NCI-H1930 (cell line): ENCODE results near the gene BNIP3.
"Not testable (repeated sequence)": the region's sequence is repeated elsewhere in the genome, so short reads cannot be mapped to it uniquely, and the experiment has no call there.

Experiments used
- DNase-seq, 2 experiments: peaks; one replicate each; lab custom pipeline; 2025; lab: John Stamatoyannopoulos, UW

Gene BNIP3

GRCh38 chr10:131977323-131978096 lies 4.2 kb downstream of the BNIP3 start:
- no peak for DNase-seq

- no peak for DNase-seq
These were observed 5.9 kb downstream of the BNIP3 start for GRCh38 chr10:131975796-131976195.

GRCh38 chr10:131975003-131975402 lies 6.7 kb downstream of the BNIP3 start:
- no peak for DNase-seq

- no peak for DNase-seq
These were observed 7.5 kb downstream of the BNIP3 start for GRCh38 chr10:131974034-131974817.

- no peak for DNase-seq
These were observed 8.4 kb downstream of the BNIP3 start for GRCh38 chr10:131973160-131973951.

GRCh38 chr10:131972474-131973071 lies 9.2 kb downstream of the BNIP3 start:
- DNase-seq = no peak

GRCh38 chr10:131971591-131971990 lies 10.1 kb downstream of the BNIP3 start:
- no peak for DNase-seq

GRCh38 chr10:131970946-131971345 lies 10.8 kb downstream of the BNIP3 start:
- DNase-seq = no peak

GRCh38 chr10:131968949-131969348 lies 12.8 kb downstream of the BNIP3 start:
- DNase-seq = no peak

- DNase-seq = no peak
These were observed 17.4 kb downstream of the BNIP3 start for GRCh38 chr10:131964298-131964697.

- DNase-seq = no peak
These were observed 17.9 kb downstream of the BNIP3 start for GRCh38 chr10:131963811-131964210.

- no peak for DNase-seq
These were observed 18.4 kb downstream of the BNIP3 start for GRCh38 chr10:131963350-131963749.

GRCh38 chr10:131961777-131962662 lies 19.7 kb downstream of the BNIP3 start:
- DNase-seq = no peak

GRCh38 chr10:131961047-131961776 lies 20.5 kb downstream of the BNIP3 start:
- DNase-seq = no peak

GRCh38 chr10:131960631-131961046 lies 21.1 kb downstream of the BNIP3 start:
- DNase-seq = no peak

GRCh38 chr10:131959841-131960240 lies 21.9 kb downstream of the BNIP3 start:
- no peak for DNase-seq

GRCh38 chr10:131955591-131956340 lies 26.0 kb downstream of the BNIP3 start:
- no peak for DNase-seq

GRCh38 chr10:131954356-131954965 lies 27.3 kb downstream of the BNIP3 start:
- no peak for DNase-seq

- DNase-seq = not testable (repeated sequence)
These were observed 31.8 kb downstream of the BNIP3 start for GRCh38 chr10:131949908-131950307.
